Measurements from ENCODE around the gene CIAO2B.
A peak's percentile ranks its signal among the peaks of the same experiment; 100 is the strongest.

Gene CIAO2B

DNA sequence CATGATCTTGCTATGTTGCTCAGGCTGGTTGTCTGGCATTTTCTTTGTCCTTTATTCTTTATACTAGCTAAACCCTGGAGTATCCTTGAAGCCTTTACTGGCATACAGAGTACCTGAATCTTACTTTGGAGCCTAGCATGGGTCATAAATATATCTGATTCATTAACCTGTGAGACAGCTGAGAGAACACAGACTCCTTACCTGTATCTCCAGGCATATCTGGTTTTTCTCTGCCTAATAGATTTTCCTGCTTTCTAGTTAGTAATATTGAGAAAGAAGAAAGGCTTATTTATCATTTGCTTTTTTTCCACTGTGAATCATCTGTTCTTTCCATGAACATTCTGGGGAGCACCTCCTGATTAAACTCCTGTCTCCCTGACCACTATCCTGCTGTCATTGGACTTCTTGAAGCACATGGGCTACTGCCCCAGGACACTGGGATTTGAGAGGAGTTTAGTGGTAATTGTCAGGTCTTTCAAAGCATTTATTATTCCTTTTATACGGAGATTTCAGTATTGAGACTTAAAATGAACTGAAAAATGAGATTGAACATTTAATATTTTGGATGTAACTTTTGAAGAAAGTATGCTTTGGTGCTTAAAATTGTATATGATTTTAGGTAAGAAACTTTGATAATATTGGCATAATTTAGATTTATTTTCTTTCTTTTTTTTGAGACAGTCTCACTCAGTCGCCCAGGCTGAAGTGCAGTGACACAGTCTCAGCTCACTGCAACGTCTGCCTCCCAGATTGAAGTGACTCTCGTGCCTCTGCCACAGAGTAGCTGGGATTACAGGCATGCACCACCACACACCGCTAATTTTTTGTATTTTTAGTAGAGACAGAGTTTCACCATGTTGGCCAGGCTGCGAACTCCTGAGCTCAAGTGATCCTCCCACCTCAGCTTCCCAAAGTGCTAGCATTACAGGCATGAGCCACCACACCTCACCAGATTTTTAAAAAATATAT lies 45.3 kb downstream of the CIAO2B start:
- TF ChIP-seq, protein P1, sequence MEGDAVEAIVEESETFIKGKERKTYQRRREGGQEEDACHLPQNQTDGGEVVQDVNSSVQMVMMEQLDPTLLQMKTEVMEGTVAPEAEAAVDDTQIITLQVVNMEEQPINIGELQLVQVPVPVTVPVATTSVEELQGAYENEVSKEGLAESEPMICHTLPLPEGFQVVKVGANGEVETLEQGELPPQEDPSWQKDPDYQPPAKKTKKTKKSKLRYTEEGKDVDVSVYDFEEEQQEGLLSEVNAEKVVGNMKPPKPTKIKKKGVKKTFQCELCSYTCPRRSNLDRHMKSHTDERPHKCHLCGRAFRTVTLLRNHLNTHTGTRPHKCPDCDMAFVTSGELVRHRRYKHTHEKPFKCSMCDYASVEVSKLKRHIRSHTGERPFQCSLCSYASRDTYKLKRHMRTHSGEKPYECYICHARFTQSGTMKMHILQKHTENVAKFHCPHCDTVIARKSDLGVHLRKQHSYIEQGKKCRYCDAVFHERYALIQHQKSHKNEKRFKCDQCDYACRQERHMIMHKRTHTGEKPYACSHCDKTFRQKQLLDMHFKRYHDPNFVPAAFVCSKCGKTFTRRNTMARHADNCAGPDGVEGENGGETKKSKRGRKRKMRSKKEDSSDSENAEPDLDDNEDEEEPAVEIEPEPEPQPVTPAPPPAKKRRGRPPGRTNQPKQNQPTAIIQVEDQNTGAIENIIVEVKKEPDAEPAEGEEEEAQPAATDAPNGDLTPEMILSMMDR (IDR thresholded peaks at IDR 0.05; ENCODE audit: low read depth, low read length, missing control alignments), result no peak
- in situ Hi-C loops (cut with HindIII; ENCODE audit: low sequenced_read_pairs), result no loop called here
- no peak for DNase-seq (ENCODE audit: low read depth)
- H3K4me3 ChIP-seq (ENCODE audit: low read depth, low read length), result no peak overlapping the region

DNA sequence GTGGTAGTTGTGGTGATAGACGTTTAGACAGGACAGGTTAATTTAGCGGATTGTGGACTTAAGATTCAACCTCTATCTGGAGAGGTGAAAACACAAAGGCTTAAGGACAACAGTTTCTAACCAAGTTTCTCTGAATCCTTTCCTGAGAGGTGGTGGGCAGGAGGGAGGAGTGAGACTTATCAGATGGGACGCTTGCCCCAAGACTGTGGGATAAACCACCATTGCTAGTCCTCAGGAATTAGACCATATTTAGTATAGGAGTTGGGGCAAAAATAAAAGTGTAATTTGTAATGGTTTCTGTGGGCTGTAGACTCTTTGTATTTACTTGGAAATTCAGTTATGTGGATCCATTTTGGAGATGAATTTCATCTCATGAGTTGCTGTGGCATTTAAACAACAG lies 47.3 kb downstream of the CIAO2B start:
- DNase-seq (ENCODE audit: low read depth), result peak; percentile 59
- TF ChIP-seq, protein P1 (IDR thresholded peaks at IDR 0.05; ENCODE audit: low read depth, low read length, missing control alignments), result no peak
- H3K4me3 ChIP-seq (ENCODE audit: low read depth, low read length), result no peak overlapping the region
- in situ Hi-C loops (cut with HindIII; ENCODE audit: low sequenced_read_pairs), result no loop called here

DNA sequence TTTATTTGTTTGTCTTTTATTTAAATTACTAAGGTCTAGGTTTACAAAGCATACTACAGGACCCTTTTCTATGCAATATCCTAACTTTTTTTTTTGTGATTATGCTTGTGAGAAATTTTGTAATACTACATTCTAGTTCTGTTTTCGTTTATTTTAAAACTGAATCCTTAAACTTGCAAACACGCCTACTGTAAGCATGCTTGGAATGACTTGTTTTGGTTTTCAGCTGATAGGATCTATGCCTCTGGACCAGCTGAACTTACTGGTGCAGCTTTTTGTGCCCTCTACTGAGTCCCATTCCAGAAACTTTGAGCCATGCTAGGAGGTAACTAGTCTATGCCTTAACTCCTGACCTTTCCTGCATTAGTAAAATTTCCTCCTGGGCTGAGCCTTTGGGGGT lies 47.9 kb downstream of the CIAO2B start:
- TF ChIP-seq, protein P1 (IDR thresholded peaks at IDR 0.05; ENCODE audit: low read depth, low read length, missing control alignments), result no peak
- DNase-seq (ENCODE audit: low read depth), result no peak
- in situ Hi-C loops (cut with HindIII; ENCODE audit: low sequenced_read_pairs), result no loop called here
- no peak overlapping the region for H3K4me3 ChIP-seq (ENCODE audit: low read depth, low read length)

DNA sequence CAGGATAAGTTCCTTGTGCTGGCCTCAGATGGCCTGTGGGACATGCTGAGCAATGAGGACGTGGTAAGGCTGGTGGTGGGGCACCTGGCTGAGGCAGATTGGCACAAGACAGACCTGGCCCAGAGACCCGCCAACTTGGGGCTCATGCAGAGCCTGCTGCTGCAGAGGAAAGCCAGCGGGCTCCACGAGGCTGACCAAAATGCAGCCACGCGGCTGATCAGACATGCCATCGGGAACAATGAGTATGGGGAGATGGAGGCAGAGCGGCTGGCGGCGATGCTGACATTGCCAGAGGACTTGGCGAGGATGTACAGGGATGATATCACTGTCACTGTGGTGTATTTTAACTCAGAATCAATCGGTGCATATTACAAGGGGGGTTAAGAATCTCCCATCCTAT lies 48.7 kb downstream of the CIAO2B start:
- in situ Hi-C loops (cut with HindIII; ENCODE audit: low sequenced_read_pairs), result no loop called here
- DNase-seq (ENCODE audit: low read depth), result no peak
- no peak overlapping the region for H3K4me3 ChIP-seq (ENCODE audit: low read depth, low read length)
- TF ChIP-seq, protein P1 (IDR thresholded peaks at IDR 0.05; ENCODE audit: low read depth, low read length, missing control alignments), result no peak

DNA sequence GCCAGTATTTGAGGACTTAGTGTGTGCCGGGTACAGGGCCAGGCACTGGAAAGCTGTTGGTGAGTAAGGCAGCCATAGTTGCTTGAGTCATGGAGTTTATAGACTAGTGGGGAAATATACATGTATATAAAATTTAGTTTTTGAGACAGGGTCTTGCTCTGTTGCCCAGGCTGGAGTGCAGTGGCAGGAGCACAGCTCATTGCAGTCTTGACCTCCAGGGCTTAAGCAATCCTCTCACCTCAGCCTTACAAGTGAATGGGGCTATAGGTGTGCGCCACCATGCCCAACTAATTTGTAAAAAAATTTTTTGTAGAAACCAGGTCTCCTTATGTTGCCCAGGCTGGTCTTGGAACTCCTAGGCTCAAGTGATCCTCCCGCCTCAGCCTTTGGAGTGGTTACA lies 51.5 kb downstream of the CIAO2B start:
- in situ Hi-C loops (cut with HindIII; ENCODE audit: low sequenced_read_pairs), result no loop called here
- H3K4me3 ChIP-seq (ENCODE audit: low read depth, low read length), result no peak overlapping the region
- TF ChIP-seq, protein P1 (IDR thresholded peaks at IDR 0.05; ENCODE audit: low read depth, low read length, missing control alignments), result no peak
- DNase-seq (ENCODE audit: low read depth), result no peak

Measured in astrocyte of the cerebellum (primary cell).